ENCODE data around the gene MPP2.

- TF ChIP-seq CTCF (IDR thresholded peaks at IDR 0.05) (no peak), POLR2A (IDR thresholded peaks at IDR 0.05) (no peak)
Measured at GRCh38 chr17:43916385-43916784, 9.0 kb upstream of the MPP2 start.
